ENCODE results near the gene SPACA7. TPM values are rescaled to one million over a fixed set of nuclear protein-coding genes. Genes with fewer than 3 reads are reported as not detected.

SPACA7 gene
- total RNA-seq, 4 donors from 2014 or later, result not detected

- Histone ChIP-seq H3K27ac (no peak overlapping the region), H3K9me3 (no peaks in the 10 kb centered on the region), H3K27me3 (no peaks in the 10 kb centered on the region), H3K4me1 (peaks cover 8 to 17% of the 10 kb centered on the region in 2 donors), H3K36me3 (no peaks in the 10 kb centered on the region), H3K4me3 (replicated peaks in 1 of 3) (no peak overlapping the region)
- TF ChIP-seq, protein P1, sequence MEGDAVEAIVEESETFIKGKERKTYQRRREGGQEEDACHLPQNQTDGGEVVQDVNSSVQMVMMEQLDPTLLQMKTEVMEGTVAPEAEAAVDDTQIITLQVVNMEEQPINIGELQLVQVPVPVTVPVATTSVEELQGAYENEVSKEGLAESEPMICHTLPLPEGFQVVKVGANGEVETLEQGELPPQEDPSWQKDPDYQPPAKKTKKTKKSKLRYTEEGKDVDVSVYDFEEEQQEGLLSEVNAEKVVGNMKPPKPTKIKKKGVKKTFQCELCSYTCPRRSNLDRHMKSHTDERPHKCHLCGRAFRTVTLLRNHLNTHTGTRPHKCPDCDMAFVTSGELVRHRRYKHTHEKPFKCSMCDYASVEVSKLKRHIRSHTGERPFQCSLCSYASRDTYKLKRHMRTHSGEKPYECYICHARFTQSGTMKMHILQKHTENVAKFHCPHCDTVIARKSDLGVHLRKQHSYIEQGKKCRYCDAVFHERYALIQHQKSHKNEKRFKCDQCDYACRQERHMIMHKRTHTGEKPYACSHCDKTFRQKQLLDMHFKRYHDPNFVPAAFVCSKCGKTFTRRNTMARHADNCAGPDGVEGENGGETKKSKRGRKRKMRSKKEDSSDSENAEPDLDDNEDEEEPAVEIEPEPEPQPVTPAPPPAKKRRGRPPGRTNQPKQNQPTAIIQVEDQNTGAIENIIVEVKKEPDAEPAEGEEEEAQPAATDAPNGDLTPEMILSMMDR (IDR thresholded peaks at IDR 0.05), result no peak
- no peak for TF ChIP-seq POLR2A (IDR thresholded peaks at IDR 0.05)
- intact Hi-C loops (cut with DNase I), result no loop called here
- no peak for DNase-seq
- 70 to 97% methylated on average over 5 to 7 of the region's 7 CpGs for WGBS, 2 donors
These were observed 30.4 kb upstream of the SPACA7 start for GRCh38 chr13:112345826-112346172.

DNA sequence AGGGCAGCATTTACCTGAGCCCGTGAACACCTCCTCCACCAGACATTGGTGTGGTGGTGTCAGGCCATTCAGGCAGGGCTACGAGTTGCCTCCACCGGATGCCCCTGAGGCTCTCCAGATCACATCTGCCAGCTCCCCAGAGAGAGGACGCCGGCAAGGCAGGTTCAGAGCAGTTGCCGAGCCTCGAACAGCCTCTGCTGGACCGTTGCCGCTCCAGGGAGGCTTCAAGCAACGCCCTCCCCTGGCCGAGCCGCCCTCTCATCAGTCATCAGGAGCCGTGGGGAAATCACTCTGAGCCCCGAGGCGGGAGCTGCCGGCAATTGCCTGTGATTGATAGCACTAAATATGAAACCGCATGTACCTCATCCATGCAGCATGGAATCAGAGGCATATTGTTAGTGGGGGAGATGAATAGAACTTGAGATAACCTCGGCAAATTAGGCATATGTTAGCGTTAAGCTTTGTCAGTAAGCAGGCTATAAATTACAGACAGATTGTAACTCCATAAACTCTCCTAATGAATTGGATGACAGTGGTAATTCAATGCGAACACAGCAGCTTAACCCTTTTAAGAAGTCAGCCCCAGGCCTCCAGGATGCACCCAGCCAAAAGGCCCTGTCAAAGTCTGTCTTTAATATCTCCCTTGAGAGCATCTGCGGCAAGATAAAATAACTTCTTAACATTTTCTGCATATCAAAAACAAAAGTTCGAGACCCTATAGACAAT, 29.8 kb upstream of the SPACA7 start:
- DNase-seq, result no peak
- Histone ChIP-seq H3K36me3 (no peaks in the 10 kb centered on the region), H3K27ac (no peak overlapping the region), H3K4me1 (peaks cover 9 to 22% of the 10 kb centered on the region in 2 donors), H3K9me3 (no peaks in the 10 kb centered on the region), H3K4me3 (replicated peaks in 1 of 3) (no peak overlapping the region), H3K27me3 (no peaks in the 10 kb centered on the region)
- intact Hi-C loops (cut with DNase I), result no loop called here
- WGBS, 2 donors, result 58 to 63% methylated on average over 5 to 18 of the region's 22 CpGs
- no peak for TF ChIP-seq POLR2A (IDR thresholded peaks at IDR 0.05)
- TF ChIP-seq, protein P1 (IDR thresholded peaks at IDR 0.05), result no peak

DNA sequence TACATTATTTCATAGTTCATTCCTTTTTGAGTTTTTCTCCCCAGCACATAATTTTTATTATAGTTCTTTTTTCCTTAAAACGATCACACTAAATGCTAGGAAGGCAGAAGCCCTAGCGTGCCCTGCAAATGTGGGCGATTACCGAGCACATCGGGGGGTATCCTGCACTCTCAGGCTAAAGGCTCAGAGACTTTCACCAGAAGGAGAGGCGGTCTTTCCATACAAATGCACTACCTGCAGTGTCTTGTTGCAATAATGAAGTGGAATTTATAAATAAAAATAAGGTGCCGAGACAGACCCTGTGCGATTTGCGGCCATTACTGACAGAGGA, 29.3 kb upstream of the SPACA7 start:
- Histone ChIP-seq H3K27ac (no peak overlapping the region), H3K4me3 (replicated peaks in 1 of 3) (no peak overlapping the region), H3K27me3 (no peaks in the 10 kb centered on the region), H3K4me1 (peaks cover 9 to 26% of the 10 kb centered on the region in 2 donors), H3K36me3 (no peaks in the 10 kb centered on the region), H3K9me3 (no peaks in the 10 kb centered on the region)
- intact Hi-C loops (cut with DNase I), result no loop called here
- no peak for DNase-seq
- TF ChIP-seq, protein P1 (IDR thresholded peaks at IDR 0.05), result no peak
- no peak for TF ChIP-seq POLR2A (IDR thresholded peaks at IDR 0.05)
- WGBS, 2 donors, result 65 to 66% methylated on average over 9 of the region's 9 CpGs

GRCh38 chr13:112347986-112348385, 28.2 kb upstream of the SPACA7 start:
- WGBS, 2 donors, result 79 to 88% methylated on average over 9 to 10 of the region's 10 CpGs
- intact Hi-C loops (cut with DNase I), result no loop called here
- H3K4me1 ChIP-seq, result peaks cover 9 to 26% of the 10 kb centered on the region in 2 donors
- no peaks in the 10 kb centered on the region for H3K27me3 ChIP-seq
- H3K9me3 ChIP-seq, result no peaks in the 10 kb centered on the region
- TF ChIP-seq, protein P1 (IDR thresholded peaks at IDR 0.05), result no peak
- TF ChIP-seq POLR2A (IDR thresholded peaks at IDR 0.05), result no peak
- no peak overlapping the region for H3K4me3 ChIP-seq (replicated peaks in 1 of 3)
- no peak for DNase-seq
- H3K27ac ChIP-seq, result no peak overlapping the region
- H3K36me3 ChIP-seq, result no peaks in the 10 kb centered on the region

DNA sequence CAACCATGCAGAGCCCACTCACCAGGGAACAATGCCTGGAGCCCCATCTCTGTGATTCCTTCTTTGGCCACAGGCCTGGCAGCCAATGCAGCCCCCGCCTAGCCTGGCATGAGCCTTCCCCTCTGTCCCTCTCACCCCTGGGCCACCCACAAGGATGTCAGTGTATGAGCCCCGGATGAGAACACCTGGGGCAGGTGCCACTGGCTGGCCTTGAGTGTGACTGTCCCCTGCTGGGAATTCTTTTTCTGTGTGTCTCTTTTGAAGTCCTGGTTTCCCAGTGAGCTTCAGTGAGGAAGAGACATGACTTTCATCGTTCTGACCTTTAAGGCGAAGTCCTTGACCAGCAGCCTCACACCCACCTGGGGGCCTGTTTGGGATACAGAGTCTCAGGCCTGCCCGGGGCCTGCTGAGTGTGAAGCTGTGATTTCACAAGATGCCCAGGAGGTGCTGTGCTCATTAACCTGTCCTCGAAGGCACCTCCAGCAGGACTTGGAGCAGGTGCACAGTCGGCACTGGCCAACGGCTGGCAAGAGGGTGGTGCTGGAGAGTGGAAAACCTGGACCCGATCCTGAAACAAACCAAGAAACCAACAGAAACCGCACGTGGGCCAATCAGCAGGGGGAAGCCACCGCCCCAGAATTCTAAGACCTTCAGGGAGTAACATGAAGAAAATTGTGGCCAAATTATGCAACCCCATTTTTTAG, 27.4 kb upstream of the SPACA7 start:
- no peak for TF ChIP-seq POLR2A (IDR thresholded peaks at IDR 0.05)
- TF ChIP-seq, protein P1 (IDR thresholded peaks at IDR 0.05), result no peak
- no peaks in the 10 kb centered on the region for H3K9me3 ChIP-seq
- H3K27me3 ChIP-seq, result no peaks in the 10 kb centered on the region
- intact Hi-C loops (cut with DNase I), result no loop called here
- 55 to 57% methylated on average over 11 to 12 of the region's 12 CpGs for whole genome bisulfite sequencing, 2 donors
- H3K27ac ChIP-seq, result no peak overlapping the region
- peaks cover 9 to 26% of the 10 kb centered on the region in 2 donors for H3K4me1 ChIP-seq
- no peaks in the 10 kb centered on the region for H3K36me3 ChIP-seq
- no peak overlapping the region for H3K4me3 ChIP-seq (replicated peaks in 1 of 3)
- DNase-seq, result peak in 1 of 2 donors; percentile 16
